Memory B cell (primary cell): ENCODE data around the gene PYURF.

Experiments
- ATAC-seq: fragments of 150-1000 bp; cut with Tn5 transposase; 2 replicates; pipeline ENCODE4 v1.10.0; 2021; ENCODE audit warnings: low read depth, mild to moderate bottlenecking, moderate library complexity
- DNase-seq, 2 donors: peaks; one replicate each; pipeline ENCODE4 v3.0.0; 2022; ENCODE audit warnings: low spot score in 2 of 2
- H3K27ac Mint-ChIP-seq: one replicate; pipeline ENCODE4 v1.8.0; 2022; ENCODE audit warnings: mild to moderate bottlenecking, moderate library complexity, mixed read lengths
- H3K27me3 Mint-ChIP-seq: one replicate; pipeline ENCODE4 v1.8.0; 2022; ENCODE audit warnings: mixed read lengths
- H3K36me3 Mint-ChIP-seq: one replicate; pipeline ENCODE4 v1.8.0; 2022; ENCODE audit warnings: mild to moderate bottlenecking, mixed read lengths
- H3K4me1 Mint-ChIP-seq: one replicate; pipeline ENCODE4 v1.8.0; 2022; ENCODE audit warnings: mixed read lengths
- H3K4me3 Mint-ChIP-seq: one replicate; pipeline ENCODE4 v1.8.0; 2022; ENCODE audit warnings: mild to moderate bottlenecking, moderate library complexity, mixed read lengths
- H3K9me3 Mint-ChIP-seq: one replicate; pipeline ENCODE4 v1.8.0; 2022; ENCODE audit warnings: mixed read lengths

The PYURF gene

GRCh38 chr4:88524171-88524570 lies 595 bp upstream of the PYURF start:
- Mint-ChIP-seq H3K4me1 (peaks cover 20% of the 10 kb centered on the region), H3K27me3 (no peaks in the 10 kb centered on the region), H3K9me3 (no peaks in the 10 kb centered on the region), H3K27ac (peak overlapping the region; percentile 90), H3K4me3 (peak overlapping the region; percentile 94), H3K36me3 (peaks cover 2% of the 10 kb centered on the region)
- no peak for DNase-seq
- no peak for ATAC-seq

GRCh38 chr4:88522702-88523324 lies 763 bp downstream of the PYURF start:
- ATAC-seq, result peak; percentile 29
- Mint-ChIP-seq H3K4me1 (peaks cover 14% of the 10 kb centered on the region), H3K36me3 (peaks cover 2% of the 10 kb centered on the region), H3K27me3 (no peaks in the 10 kb centered on the region), H3K27ac (peak overlapping the region; percentile 90), H3K9me3 (no peaks in the 10 kb centered on the region), H3K4me3 (peak overlapping the region; percentile 94)
- DNase-seq, result no peak

DNA sequence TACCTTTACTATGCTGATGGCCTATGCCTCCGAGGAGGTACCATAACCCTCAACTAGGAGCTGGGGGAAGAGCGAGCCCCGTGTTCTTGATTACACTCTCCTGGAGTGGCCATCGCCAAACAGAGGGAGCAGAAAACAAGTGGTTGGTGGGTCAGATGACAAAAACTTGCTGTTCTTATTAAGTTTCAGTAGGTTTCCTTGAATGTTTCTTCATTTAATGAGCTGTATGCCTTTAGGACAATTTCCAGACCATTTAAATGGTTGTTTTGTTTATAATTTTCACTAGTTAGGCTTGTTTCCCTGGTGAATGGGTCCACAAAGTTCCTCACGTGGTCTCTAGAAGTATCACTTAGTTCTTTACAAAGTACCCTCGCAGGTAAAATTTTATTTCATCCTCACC lies 4.7 kb downstream of the PYURF start:
- H3K4me3 Mint-ChIP-seq, result no peak overlapping the region
- no peak for ATAC-seq
- no peak for DNase-seq
- H3K36me3 Mint-ChIP-seq, result peaks cover 2% of the 10 kb centered on the region
- H3K27ac Mint-ChIP-seq, result no peak overlapping the region
- no peaks in the 10 kb centered on the region for H3K27me3 Mint-ChIP-seq
- peaks cover 11% of the 10 kb centered on the region for H3K4me1 Mint-ChIP-seq
- H3K9me3 Mint-ChIP-seq, result no peaks in the 10 kb centered on the region

- no peaks in the 10 kb centered on the region for H3K9me3 Mint-ChIP-seq
- no peaks in the 10 kb centered on the region for H3K27me3 Mint-ChIP-seq
- H3K36me3 Mint-ChIP-seq, result peaks cover 2% of the 10 kb centered on the region
- H3K4me3 Mint-ChIP-seq, result no peak overlapping the region
- DNase-seq (no peak), ATAC-seq (no peak)
- H3K4me1 Mint-ChIP-seq, result peaks cover 9% of the 10 kb centered on the region
- H3K27ac Mint-ChIP-seq, result no peak overlapping the region
Measured at GRCh38 chr4:88517825-88518224, 5.8 kb downstream of the PYURF start.

- Mint-ChIP-seq H3K4me3 (no peak overlapping the region), H3K9me3 (no peaks in the 10 kb centered on the region), H3K27me3 (no peaks in the 10 kb centered on the region), H3K36me3 (peaks cover 2% of the 10 kb centered on the region), H3K4me1 (peaks cover 4% of the 10 kb centered on the region), H3K27ac (no peak overlapping the region)
- ATAC-seq (no peak), DNase-seq (no peak)
Measured at GRCh38 chr4:88516746-88517145, 6.8 kb downstream of the PYURF start.

- no peak overlapping the region for H3K4me3 Mint-ChIP-seq
- H3K4me1 Mint-ChIP-seq, result no peaks in the 10 kb centered on the region
- DNase-seq, result no peak
- no peaks in the 10 kb centered on the region for H3K9me3 Mint-ChIP-seq
- H3K36me3 Mint-ChIP-seq, result no peaks in the 10 kb centered on the region
- H3K27ac Mint-ChIP-seq, result no peak overlapping the region
- ATAC-seq, result no peak
- H3K27me3 Mint-ChIP-seq, result no peaks in the 10 kb centered on the region
Measured at GRCh38 chr4:88514557-88515511, 8.7 kb downstream of the PYURF start.

- Mint-ChIP-seq H3K9me3 (no peaks in the 10 kb centered on the region), H3K36me3 (peaks cover 1% of the 10 kb centered on the region), H3K27ac (no peak overlapping the region), H3K4me1 (no peaks in the 10 kb centered on the region), H3K4me3 (no peak overlapping the region), H3K27me3 (no peaks in the 10 kb centered on the region)
- DNase-seq (no peak), ATAC-seq (no peak)
Measured at GRCh38 chr4:88511236-88511635, 12.3 kb downstream of the PYURF start.

DNA sequence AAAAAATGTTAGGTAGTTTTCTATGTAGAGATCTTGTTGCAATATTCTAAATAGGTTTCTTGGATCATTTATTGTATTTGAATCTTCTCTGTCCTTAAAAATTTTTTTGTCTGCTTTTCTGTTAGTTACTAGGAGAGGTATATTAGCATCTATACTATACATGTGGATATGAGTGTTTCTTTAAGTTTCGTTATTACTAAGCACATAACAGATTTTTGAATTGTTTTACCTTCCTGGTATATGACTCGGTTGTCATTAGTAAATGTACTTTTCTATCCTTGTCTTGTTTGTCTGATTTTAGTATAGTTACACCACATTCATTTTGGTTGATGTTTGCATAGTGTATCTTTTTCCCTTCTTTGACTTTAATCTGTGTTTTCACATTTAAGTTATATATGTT lies 20.2 kb downstream of the PYURF start:
- peaks cover 20% of the 10 kb centered on the region for H3K36me3 Mint-ChIP-seq

DNA sequence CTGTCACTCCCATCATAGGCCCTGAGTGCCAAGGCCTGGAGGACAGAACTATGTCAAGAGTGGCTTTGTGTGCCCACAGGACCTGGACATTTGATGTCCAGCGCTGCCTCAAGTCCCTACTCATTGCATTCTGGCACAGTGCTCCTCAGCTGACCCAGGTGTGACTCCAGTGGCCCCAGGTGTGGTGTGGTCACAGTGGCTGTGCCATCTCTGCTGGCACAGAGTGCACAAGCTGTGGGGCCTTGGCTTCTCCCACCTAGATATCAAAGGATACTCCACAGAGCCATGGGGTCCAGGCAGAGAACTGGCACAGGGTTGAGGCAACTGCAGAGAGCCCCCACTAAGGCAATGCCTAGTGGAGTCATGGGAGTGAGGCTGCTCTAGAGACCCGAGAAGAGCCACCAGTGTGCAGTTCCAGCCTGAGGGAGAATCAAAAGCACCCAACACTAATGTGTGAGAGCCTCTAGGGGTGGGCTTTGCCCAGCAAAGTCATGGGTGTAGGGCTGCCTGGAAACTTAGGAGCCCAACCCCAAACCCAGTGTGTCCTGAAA lies 25.6 kb downstream of the PYURF start:
- H3K4me1 Mint-ChIP-seq, result no peaks in the 10 kb centered on the region
- no peak overlapping the region for H3K4me3 Mint-ChIP-seq
- H3K9me3 Mint-ChIP-seq, result no peaks in the 10 kb centered on the region
- ATAC-seq (no peak), DNase-seq (no peak)
- H3K36me3 Mint-ChIP-seq, result peaks cover 29% of the 10 kb centered on the region
- H3K27ac Mint-ChIP-seq, result no peak overlapping the region
- H3K27me3 Mint-ChIP-seq, result no peaks in the 10 kb centered on the region

More for the DNA sequence above, 20.2 kb downstream of the PYURF start:
- no peak for DNase-seq
- H3K4me3 Mint-ChIP-seq, result no peak overlapping the region
- no peaks in the 10 kb centered on the region for H3K4me1 Mint-ChIP-seq
- ATAC-seq, result no peak
- H3K27me3 Mint-ChIP-seq, result no peaks in the 10 kb centered on the region
- no peaks in the 10 kb centered on the region for H3K9me3 Mint-ChIP-seq
- H3K27ac Mint-ChIP-seq, result no peak overlapping the region

- ATAC-seq (no peak), DNase-seq (no peak)
- peaks cover 32% of the 10 kb centered on the region for H3K36me3 Mint-ChIP-seq
- H3K27me3 Mint-ChIP-seq, result no peaks in the 10 kb centered on the region
- H3K9me3 Mint-ChIP-seq, result no peaks in the 10 kb centered on the region
- H3K27ac Mint-ChIP-seq, result no peak overlapping the region
- no peak overlapping the region for H3K4me3 Mint-ChIP-seq
- H3K4me1 Mint-ChIP-seq, result no peaks in the 10 kb centered on the region
Measured at GRCh38 chr4:88489100-88489761, 34.3 kb downstream of the PYURF start.

GRCh38 chr4:88481537-88481936 lies 42.0 kb downstream of the PYURF start:
- Mint-ChIP-seq H3K27ac (no peak overlapping the region), H3K4me3 (no peak overlapping the region), H3K36me3 (peaks cover 19% of the 10 kb centered on the region), H3K9me3 (no peaks in the 10 kb centered on the region), H3K4me1 (peaks cover 2% of the 10 kb centered on the region), H3K27me3 (no peaks in the 10 kb centered on the region)
- DNase-seq (no peak), ATAC-seq (no peak)

- H3K9me3 Mint-ChIP-seq, result no peaks in the 10 kb centered on the region
- H3K27ac Mint-ChIP-seq, result no peak overlapping the region
- no peak overlapping the region for H3K4me3 Mint-ChIP-seq
- no peak for ATAC-seq
- H3K4me1 Mint-ChIP-seq, result peaks cover 2% of the 10 kb centered on the region
- no peak for DNase-seq
- H3K27me3 Mint-ChIP-seq, result no peaks in the 10 kb centered on the region
- H3K36me3 Mint-ChIP-seq, result peaks cover 28% of the 10 kb centered on the region
Measured at GRCh38 chr4:88478247-88478646, 45.3 kb downstream of the PYURF start.

DNA sequence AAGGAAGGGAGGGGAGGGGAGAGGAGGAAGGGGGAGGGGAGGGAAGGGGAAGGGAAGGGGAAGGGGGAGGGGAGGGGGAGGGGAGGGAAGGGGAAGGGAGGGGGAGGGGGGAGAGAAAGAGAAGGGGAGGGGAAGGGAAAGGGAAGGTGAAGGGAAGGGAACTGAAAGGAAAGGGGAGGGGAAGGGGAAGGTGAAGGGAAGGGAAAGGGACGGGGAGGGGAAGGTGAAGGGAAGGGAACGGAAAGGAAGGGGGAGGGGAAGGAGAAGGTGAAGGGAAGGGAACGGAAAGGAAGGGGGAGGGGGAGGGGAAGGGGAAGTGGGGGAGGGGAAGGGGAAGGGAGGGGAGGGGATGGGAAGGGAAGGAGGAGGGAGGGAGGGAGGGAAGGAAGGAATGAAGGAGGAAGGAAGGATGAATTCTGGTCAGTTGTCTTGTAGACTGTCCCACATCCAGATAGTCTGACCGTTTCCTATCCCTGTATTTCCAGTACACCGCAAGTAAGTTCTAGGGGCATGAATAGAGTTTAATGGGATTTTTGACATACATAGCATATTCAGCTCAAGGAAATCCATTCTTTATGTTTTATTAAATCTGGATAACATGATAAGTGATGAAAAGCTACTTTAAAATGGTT lies 46.2 kb downstream of the PYURF start:
- DNase-seq, result no peak
- H3K4me3 Mint-ChIP-seq, result no peak overlapping the region
- peaks cover 2% of the 10 kb centered on the region for H3K4me1 Mint-ChIP-seq
- no peaks in the 10 kb centered on the region for H3K9me3 Mint-ChIP-seq
- peaks cover 32% of the 10 kb centered on the region for H3K36me3 Mint-ChIP-seq
- H3K27me3 Mint-ChIP-seq, result no peaks in the 10 kb centered on the region
- H3K27ac Mint-ChIP-seq, result no peak overlapping the region
- ATAC-seq, result no peak
